ENCODE measurements around the gene OR6X1.

OR6X1 gene

GRCh38 chr11:123707606-123708205, 46.6 kb downstream of the OR6X1 start:
- H3K4me3 ChIP-seq (ENCODE audit: low read depth, low read length), result no peak overlapping the region
- TF ChIP-seq, protein P1, sequence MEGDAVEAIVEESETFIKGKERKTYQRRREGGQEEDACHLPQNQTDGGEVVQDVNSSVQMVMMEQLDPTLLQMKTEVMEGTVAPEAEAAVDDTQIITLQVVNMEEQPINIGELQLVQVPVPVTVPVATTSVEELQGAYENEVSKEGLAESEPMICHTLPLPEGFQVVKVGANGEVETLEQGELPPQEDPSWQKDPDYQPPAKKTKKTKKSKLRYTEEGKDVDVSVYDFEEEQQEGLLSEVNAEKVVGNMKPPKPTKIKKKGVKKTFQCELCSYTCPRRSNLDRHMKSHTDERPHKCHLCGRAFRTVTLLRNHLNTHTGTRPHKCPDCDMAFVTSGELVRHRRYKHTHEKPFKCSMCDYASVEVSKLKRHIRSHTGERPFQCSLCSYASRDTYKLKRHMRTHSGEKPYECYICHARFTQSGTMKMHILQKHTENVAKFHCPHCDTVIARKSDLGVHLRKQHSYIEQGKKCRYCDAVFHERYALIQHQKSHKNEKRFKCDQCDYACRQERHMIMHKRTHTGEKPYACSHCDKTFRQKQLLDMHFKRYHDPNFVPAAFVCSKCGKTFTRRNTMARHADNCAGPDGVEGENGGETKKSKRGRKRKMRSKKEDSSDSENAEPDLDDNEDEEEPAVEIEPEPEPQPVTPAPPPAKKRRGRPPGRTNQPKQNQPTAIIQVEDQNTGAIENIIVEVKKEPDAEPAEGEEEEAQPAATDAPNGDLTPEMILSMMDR (IDR thresholded peaks at IDR 0.05; ENCODE audit: low read depth, low read length), result peak; percentile 80
- DNase-seq (ENCODE audit: low read depth, low spot score), result peak; percentile 63
- in situ Hi-C loops (cut with HindIII; ENCODE audit: low sequenced_read_pairs), result no loop called here

- TF ChIP-seq, protein P1 (IDR thresholded peaks at IDR 0.05; ENCODE audit: low read depth, low read length), result no peak
- DNase-seq (ENCODE audit: low read depth, low spot score), result no peak
- no peak overlapping the region for H3K4me3 ChIP-seq (ENCODE audit: low read depth, low read length)
- in situ Hi-C loops (cut with HindIII; ENCODE audit: low sequenced_read_pairs), result no loop called here
These were observed 47.1 kb downstream of the OR6X1 start for GRCh38 chr11:123707206-123707605.

DNA sequence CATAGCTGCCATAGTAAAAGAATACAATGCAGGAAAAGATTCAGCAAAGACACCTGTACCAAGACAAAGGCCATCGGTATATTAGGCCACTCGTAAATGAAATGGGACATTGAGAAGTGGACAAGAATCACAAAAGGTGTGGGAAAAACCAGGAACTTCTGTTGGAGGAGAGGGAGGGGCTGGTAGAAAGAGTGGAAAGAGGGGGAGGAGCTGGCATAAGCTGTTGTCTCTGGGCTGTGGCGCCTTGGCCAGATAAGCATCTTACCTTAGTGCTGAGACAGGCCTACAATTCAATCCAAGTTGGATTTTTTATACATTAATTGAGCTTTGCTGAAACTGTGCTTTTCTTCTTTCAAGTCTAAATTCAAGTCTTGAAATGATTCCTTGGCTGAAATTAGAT, 50.0 kb downstream of the OR6X1 start:
- H3K4me3 ChIP-seq (ENCODE audit: low read depth, low read length), result no peak overlapping the region
- in situ Hi-C loops (cut with HindIII; ENCODE audit: low sequenced_read_pairs), result no loop called here
- no peak for DNase-seq (ENCODE audit: low read depth, low spot score)
- TF ChIP-seq, protein P1 (IDR thresholded peaks at IDR 0.05; ENCODE audit: low read depth, low read length), result no peak

Data from astrocyte of the spinal cord (primary cell).